HL-60 (cell line): ENCODE data around the gene INPP4B.

Experiments used
- DNase-seq, 2 experiments: peaks; one replicate each; pipeline ENCODE4 v3.0.0-alpha.2; 2010 to 2020; ENCODE audit warnings: low read depth in 1 of 2, low spot score in 1 of 2
- H3K27ac ChIP-seq: fragments of 250-450 bp; sonication (Bioruptor Pico); replicated peaks from 2 replicates; pipeline ENCODE4 v1.5.1; 2020; ENCODE audit warnings: mild to moderate bottlenecking, moderate library complexity
- H3K27me3 ChIP-seq: fragments of 250-450 bp; sonication (Bioruptor Pico); 2 replicates; pipeline ENCODE4 v1.5.1; 2021; ENCODE audit warnings: mild to moderate bottlenecking, moderate library complexity; ENCODE audit not compliant: insufficient read depth, poor library complexity, severe bottlenecking
- H3K4me3 ChIP-seq: replicated peaks from 2 replicates; pipeline ENCODE4 v1.5.1; 2011; ENCODE audit warnings: mild to moderate bottlenecking, control low read depth, low read length; ENCODE audit not compliant: insufficient read depth
- GABPA ChIP-seq: IDR thresholded peaks from 2 replicates; pipeline ENCODE4 v1.6.1; 2012; ENCODE audit warnings: low read depth
- POLR2AphosphoS5 ChIP-seq: IDR thresholded peaks from 2 replicates; pipeline ENCODE4 v1.6.1; 2012; ENCODE audit warnings: low read depth
- SPI1 ChIP-seq: IDR thresholded peaks from 2 replicates; pipeline ENCODE4 v1.6.1; 2012; ENCODE audit warnings: low read depth, mild to moderate bottlenecking, borderline replicate concordance
- TF ChIP-seq, protein P1 (sequence below): IDR thresholded peaks from one replicate; pipeline ENCODE4 v1.5.1; 2011; ENCODE audit warnings: low read length, control low read depth, inconsistent platforms; ENCODE audit not compliant: insufficient read depth
- TF ChIP-seq, protein P2 (sequence below): IDR thresholded peaks from 2 replicates; pipeline ENCODE4 v1.6.1; 2012; ENCODE audit warnings: low read depth; ENCODE audit not compliant: insufficient replicate concordance

INPP4B gene

DNA sequence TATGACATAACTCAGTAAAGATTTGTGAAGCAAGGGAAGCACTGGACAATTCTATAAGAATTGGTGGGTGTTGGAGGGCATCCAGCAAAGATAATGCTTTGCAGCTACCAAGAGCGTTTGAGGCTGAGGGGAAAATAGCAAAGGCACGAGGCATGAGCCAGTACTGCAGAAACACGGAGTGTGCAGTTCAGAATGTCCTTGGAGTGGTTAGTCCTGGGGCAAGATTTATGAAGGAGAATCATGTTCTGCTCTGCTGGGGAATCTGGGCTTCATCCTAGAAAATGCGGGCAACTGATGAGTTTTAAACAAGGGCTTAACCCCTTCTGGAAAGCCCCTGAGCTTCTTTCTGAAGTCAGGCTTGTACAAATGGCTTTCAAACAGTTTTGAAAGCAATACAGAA lies 757.2 kb downstream of the INPP4B start:
- Histone ChIP-seq H3K27me3 (no peaks in the 10 kb centered on the region), H3K27ac (no peak overlapping the region), H3K4me3 (no peak overlapping the region)
- DNase-seq = no peak
- TF ChIP-seq SPI1 (no peak), GABPA (no peak)
- TF ChIP-seq, protein P1, sequence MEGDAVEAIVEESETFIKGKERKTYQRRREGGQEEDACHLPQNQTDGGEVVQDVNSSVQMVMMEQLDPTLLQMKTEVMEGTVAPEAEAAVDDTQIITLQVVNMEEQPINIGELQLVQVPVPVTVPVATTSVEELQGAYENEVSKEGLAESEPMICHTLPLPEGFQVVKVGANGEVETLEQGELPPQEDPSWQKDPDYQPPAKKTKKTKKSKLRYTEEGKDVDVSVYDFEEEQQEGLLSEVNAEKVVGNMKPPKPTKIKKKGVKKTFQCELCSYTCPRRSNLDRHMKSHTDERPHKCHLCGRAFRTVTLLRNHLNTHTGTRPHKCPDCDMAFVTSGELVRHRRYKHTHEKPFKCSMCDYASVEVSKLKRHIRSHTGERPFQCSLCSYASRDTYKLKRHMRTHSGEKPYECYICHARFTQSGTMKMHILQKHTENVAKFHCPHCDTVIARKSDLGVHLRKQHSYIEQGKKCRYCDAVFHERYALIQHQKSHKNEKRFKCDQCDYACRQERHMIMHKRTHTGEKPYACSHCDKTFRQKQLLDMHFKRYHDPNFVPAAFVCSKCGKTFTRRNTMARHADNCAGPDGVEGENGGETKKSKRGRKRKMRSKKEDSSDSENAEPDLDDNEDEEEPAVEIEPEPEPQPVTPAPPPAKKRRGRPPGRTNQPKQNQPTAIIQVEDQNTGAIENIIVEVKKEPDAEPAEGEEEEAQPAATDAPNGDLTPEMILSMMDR = no peak
- TF ChIP-seq, protein P2, sequence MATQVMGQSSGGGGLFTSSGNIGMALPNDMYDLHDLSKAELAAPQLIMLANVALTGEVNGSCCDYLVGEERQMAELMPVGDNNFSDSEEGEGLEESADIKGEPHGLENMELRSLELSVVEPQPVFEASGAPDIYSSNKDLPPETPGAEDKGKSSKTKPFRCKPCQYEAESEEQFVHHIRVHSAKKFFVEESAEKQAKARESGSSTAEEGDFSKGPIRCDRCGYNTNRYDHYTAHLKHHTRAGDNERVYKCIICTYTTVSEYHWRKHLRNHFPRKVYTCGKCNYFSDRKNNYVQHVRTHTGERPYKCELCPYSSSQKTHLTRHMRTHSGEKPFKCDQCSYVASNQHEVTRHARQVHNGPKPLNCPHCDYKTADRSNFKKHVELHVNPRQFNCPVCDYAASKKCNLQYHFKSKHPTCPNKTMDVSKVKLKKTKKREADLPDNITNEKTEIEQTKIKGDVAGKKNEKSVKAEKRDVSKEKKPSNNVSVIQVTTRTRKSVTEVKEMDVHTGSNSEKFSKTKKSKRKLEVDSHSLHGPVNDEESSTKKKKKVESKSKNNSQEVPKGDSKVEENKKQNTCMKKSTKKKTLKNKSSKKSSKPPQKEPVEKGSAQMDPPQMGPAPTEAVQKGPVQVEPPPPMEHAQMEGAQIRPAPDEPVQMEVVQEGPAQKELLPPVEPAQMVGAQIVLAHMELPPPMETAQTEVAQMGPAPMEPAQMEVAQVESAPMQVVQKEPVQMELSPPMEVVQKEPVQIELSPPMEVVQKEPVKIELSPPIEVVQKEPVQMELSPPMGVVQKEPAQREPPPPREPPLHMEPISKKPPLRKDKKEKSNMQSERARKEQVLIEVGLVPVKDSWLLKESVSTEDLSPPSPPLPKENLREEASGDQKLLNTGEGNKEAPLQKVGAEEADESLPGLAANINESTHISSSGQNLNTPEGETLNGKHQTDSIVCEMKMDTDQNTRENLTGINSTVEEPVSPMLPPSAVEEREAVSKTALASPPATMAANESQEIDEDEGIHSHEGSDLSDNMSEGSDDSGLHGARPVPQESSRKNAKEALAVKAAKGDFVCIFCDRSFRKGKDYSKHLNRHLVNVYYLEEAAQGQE = no peak

GRCh38 chr4:142085513-142086292 lies 760.4 kb downstream of the INPP4B start:
- H3K27ac ChIP-seq = no peak overlapping the region
- no peak for DNase-seq
- TF ChIP-seq, protein P2 = no peak
- TF ChIP-seq GABPA (no peak), POLR2AphosphoS5 (no peak), SPI1 (no peak)
- TF ChIP-seq, protein P1 = no peak
- no peak overlapping the region for H3K4me3 ChIP-seq
- no peaks in the 10 kb centered on the region for H3K27me3 ChIP-seq

DNA sequence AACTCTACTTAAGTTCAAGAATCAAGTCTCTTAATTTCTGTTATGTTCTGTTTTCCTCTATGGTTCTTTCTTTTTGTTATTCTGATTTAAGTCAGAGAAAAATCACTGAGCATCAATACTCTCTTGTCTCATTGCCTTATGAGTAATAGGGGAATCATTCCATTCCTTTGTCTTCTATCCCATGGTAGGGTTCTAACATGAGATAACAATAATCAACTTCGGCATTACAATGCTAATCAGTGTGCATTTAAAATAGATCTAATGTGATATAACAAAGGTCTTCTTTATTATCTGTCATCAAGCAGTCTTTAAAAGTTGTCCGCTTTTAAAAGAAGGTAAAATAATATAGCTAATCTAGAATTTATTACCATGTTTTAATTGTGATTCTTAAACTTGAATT lies 762.8 kb downstream of the INPP4B start:
- no peak for DNase-seq
- TF ChIP-seq, protein P1 = no peak
- TF ChIP-seq GABPA (no peak), SPI1 (no peak), POLR2AphosphoS5 (no peak)
- TF ChIP-seq, protein P2 = no peak
- Histone ChIP-seq H3K4me3 (no peak overlapping the region), H3K27ac (no peak overlapping the region), H3K27me3 (no peaks in the 10 kb centered on the region)
